Measurements from ENCODE around the gene ZNF648.

- TF ChIP-seq, protein P1, sequence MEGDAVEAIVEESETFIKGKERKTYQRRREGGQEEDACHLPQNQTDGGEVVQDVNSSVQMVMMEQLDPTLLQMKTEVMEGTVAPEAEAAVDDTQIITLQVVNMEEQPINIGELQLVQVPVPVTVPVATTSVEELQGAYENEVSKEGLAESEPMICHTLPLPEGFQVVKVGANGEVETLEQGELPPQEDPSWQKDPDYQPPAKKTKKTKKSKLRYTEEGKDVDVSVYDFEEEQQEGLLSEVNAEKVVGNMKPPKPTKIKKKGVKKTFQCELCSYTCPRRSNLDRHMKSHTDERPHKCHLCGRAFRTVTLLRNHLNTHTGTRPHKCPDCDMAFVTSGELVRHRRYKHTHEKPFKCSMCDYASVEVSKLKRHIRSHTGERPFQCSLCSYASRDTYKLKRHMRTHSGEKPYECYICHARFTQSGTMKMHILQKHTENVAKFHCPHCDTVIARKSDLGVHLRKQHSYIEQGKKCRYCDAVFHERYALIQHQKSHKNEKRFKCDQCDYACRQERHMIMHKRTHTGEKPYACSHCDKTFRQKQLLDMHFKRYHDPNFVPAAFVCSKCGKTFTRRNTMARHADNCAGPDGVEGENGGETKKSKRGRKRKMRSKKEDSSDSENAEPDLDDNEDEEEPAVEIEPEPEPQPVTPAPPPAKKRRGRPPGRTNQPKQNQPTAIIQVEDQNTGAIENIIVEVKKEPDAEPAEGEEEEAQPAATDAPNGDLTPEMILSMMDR (IDR thresholded peaks at IDR 0.05) = no peak
- TF ChIP-seq POLR2A (IDR thresholded peaks at IDR 0.05) (no peak), POLR2AphosphoS5 (IDR thresholded peaks at IDR 0.05) (no peak), EP300 (IDR thresholded peaks at IDR 0.05; ENCODE audit: low read depth) (no peak)
Observed at GRCh38 chr1:182085726-182086125, 24.2 kb upstream of the ZNF648 start.

Data from transverse colon (tissue), 4 donors.